ENCODE results near the gene PRKAA1.

PRKAA1 gene
- total RNA-seq, result 136 to 159 reads per million in 2 donors

GRCh38 chr5:40798012-40798800 is at the start of gene PRKAA1:
TSS of gene PRKAA1 (minus strand) at chr5:40798374. CDS start at chr5:40798189, 185 bp downstream.
- DNase-seq, result peak; percentile 89

GRCh38 chr5:40847525-40847924 is 49.4 kb upstream of the PRKAA1 start:
- DNase-seq, result no peak

GRCh38 chr5:40846371-40846770 is 48.2 kb upstream of the PRKAA1 start:
- no peak for DNase-seq

GRCh38 chr5:40844565-40844964 is 46.4 kb upstream of the PRKAA1 start:
- DNase-seq, result no peak

- DNase-seq, result no peak
Measured at GRCh38 chr5:40842351-40842750, 44.2 kb upstream of the PRKAA1 start.

- no peak for DNase-seq
Measured at GRCh38 chr5:40841068-40841805, 43.1 kb upstream of the PRKAA1 start, which contains the start of gene CARD6. TSS of gene CARD6 (plus strand) at chr5:40841367. CDS start at chr5:40841383, 16 bp downstream.

GRCh38 chr5:40838086-40838485 is 39.9 kb upstream of the PRKAA1 start:
- no peak for DNase-seq

GRCh38 chr5:40834849-40835787 is 36.9 kb upstream of the PRKAA1 start, which contains the start of gene RPL37:
TSS of gene RPL37 (minus strand) at chr5:40835222. CDS start at chr5:40835185, 37 bp downstream.
- DNase-seq, result peak; percentile 77

GRCh38 chr5:40834391-40834848 is 36.2 kb upstream of the PRKAA1 start:
- DNase-seq, result no peak

- no peak for DNase-seq
Measured at GRCh38 chr5:40833712-40834229, 35.6 kb upstream of the PRKAA1 start.

GRCh38 chr5:40832345-40832744 is 34.2 kb upstream of the PRKAA1 start:
- no peak for DNase-seq

- no peak for DNase-seq
Measured at GRCh38 chr5:40831346-40832210, 33.4 kb upstream of the PRKAA1 start.

- DNase-seq, result no peak
Measured at GRCh38 chr5:40829748-40830533, 31.8 kb upstream of the PRKAA1 start.

- DNase-seq, result no peak
Measured at GRCh38 chr5:40828690-40829661, 30.8 kb upstream of the PRKAA1 start.

- no peak for DNase-seq
Measured at GRCh38 chr5:40828021-40828631, 30.0 kb upstream of the PRKAA1 start.

GRCh38 chr5:40827188-40827977 is 29.2 kb upstream of the PRKAA1 start:
- no peak for DNase-seq

- DNase-seq, result no peak
Measured at GRCh38 chr5:40826489-40827187, 28.5 kb upstream of the PRKAA1 start.
